SK-N-MC (cell line): ENCODE data around the gene CCDC34.

Experiments
- DNase-seq: peaks from one replicate; pipeline ENCODE4 v3.0.0-alpha.2; 2011; ENCODE audit warnings: low read depth, low spot score
- H3K27ac ChIP-seq: fragments of 200-600 bp; sonication (generic); 2 replicates; pipeline ENCODE4 v1.5.1; 2016; ENCODE audit warnings: mixed run types
- H3K36me3 ChIP-seq: fragments of 200-600 bp; sonication (generic); 2 replicates; pipeline ENCODE4 v1.6.1; 2017; ENCODE audit warnings: antibody characterized with exemption, low read length, mixed read lengths; ENCODE audit not compliant: insufficient read depth
- H3K4me3 ChIP-seq: fragments of 200-600 bp; sonication (generic); 2 replicates; pipeline ENCODE4 v1.5.1; 2016
- H3K9ac ChIP-seq: fragments of 200-600 bp; sonication (generic); 2 replicates; pipeline ENCODE4 v1.8.0; 2017; ENCODE audit warnings: mixed run types, mixed read lengths; ENCODE audit not compliant: insufficient read length
- H3K9me3 ChIP-seq: fragments of 200-600 bp; sonication (generic); 2 replicates; pipeline ENCODE4 v1.6.1; 2017; ENCODE audit warnings: low read depth, mild to moderate bottlenecking, antibody characterized with exemption, low read length, moderate library complexity, mixed read lengths
- EZH2 ChIP-seq: fragments of 200-600 bp; sonication (generic); IDR thresholded peaks from one replicate; pipeline ENCODE4 v1.6.1; 2017; ENCODE audit warnings: antibody characterized with exemption
- FOXP2 ChIP-seq: optimal IDR thresholded peaks from 2 replicates; pipeline ENCODE3; 2011; ENCODE audit warnings: mild to moderate bottlenecking, moderate library complexity; ENCODE audit not compliant: insufficient read depth; ENCODE audit errors: extremely low read length, control extremely low read depth
- POLR2AphosphoS5 ChIP-seq: IDR thresholded peaks from 2 replicates; pipeline ENCODE4 v1.6.1; 2012; ENCODE audit warnings: mild to moderate bottlenecking, low read depth, low read length, borderline replicate concordance

CCDC34 gene

DNA sequence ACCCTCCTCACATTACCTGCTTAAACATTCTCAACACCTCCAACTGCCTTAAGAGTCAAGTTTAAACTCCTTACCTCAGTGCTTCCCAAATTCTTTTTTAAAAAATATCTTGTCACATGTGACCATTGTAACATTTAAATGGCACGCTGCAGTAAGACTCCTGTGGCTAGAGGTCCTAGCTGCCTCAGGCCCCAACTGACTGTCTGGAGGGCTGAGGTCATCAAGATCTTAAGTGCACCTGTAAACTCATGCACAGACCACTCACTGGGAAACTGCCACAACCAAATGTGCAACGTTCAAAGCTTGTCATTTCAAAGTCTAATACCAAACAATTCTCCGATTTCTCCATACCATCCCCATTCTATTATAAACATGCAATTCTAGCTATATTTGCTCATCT, 16.4 kb upstream of the CCDC34 start:
- H3K9ac ChIP-seq: no peak overlapping the region
- TF ChIP-seq POLR2AphosphoS5 (no peak), EZH2 (no peak), FOXP2 (no peak)
- no peak overlapping the region for H3K4me3 ChIP-seq
- 0 out of 2 replicates have a peak, but pooled peaks cover 3% of the 10 kb centered on the region for H3K36me3 ChIP-seq
- H3K27ac ChIP-seq: no peak overlapping the region
- no peak for DNase-seq
- H3K9me3 ChIP-seq: no peaks in the 10 kb centered on the region

DNA sequence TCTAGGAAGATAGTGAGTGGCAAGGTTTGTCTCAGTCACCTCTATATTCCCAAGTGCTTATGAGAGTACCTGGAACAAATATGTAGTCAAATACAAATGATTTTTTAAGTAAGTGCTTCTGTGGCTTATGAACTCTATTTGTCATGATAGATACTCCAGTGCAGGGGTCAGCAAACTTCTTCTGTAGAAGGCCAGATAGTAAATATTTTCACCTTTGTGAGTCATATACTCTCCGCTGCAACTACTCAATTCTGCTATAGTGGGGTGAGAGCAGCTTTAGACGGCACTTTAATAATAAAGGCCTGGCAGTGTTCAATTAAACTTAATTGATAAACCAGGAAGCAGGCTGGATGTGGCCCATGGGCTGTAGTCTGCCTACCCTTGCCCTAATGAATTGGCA, 12.4 kb upstream of the CCDC34 start:
- no peak overlapping the region for H3K4me3 ChIP-seq
- no peak overlapping the region for H3K9ac ChIP-seq
- no peak for DNase-seq
- TF ChIP-seq EZH2 (no peak), FOXP2 (no peak), POLR2AphosphoS5 (no peak)
- H3K36me3 ChIP-seq: peaks cover 8% of the 10 kb centered on the region
- H3K9me3 ChIP-seq: no peaks in the 10 kb centered on the region
- no peak overlapping the region for H3K27ac ChIP-seq

DNA sequence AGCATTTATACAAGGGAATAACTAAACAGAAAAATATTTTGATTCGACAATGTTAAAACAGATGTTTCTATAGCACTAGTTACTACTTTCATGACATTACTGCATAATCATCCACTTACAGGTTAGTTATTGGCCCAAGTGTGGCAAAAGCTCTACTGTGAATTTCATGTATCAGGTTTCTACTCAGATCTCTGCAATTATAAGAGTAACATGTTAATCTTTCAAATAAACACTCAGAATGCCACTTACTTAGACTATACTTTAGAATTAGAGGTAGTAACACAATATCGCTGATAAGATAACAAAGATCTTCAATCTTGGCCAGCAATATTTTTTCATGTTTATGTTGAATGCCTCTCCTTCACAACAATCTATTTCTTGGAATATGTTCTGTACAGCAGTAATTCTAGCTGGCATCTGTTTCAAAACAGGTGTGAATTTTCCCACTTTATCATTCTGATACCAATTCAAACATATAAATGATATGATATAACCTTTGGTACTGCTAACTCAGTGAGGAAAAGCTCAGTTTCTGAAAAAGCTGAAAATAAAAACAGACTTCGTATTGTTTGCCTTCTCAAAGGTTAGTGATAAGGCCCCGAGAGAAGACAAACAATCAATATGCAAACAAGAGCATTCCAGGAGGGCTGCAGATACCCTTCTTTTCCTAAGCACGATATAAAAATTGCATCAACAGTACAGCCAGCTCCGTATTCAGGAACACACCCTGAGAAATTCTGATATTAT, 11.0 kb upstream of the CCDC34 start:
- H3K36me3 ChIP-seq: peaks cover 8% of the 10 kb centered on the region
- no peak overlapping the region for H3K9ac ChIP-seq
- TF ChIP-seq EZH2 (no peak), POLR2AphosphoS5 (no peak), FOXP2 (no peak)
- no peak overlapping the region for H3K4me3 ChIP-seq
- no peak for DNase-seq
- no peaks in the 10 kb centered on the region for H3K9me3 ChIP-seq
- no peak overlapping the region for H3K27ac ChIP-seq

DNA sequence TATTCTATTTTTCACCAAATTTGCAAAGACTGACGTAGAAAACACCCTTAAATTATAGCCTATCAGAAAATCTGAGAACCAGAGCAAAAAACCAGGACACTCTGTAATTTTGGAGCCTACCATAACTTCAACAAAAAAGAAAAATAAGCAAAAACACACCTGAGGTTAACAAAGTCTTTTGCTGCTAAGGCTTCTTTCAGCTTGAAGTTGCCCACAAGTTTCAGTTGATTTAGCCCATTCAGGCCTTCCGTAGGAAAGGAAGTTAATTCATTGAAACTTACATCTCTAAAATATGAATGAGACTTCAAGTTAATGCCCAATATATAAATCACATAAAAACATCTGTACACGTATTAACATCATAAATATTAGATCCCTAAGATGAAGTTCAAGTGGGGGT, 10.4 kb upstream of the CCDC34 start:
- DNase-seq: no peak
- Histone ChIP-seq H3K9ac (no peak overlapping the region), H3K4me3 (no peak overlapping the region), H3K36me3 (peaks cover 8% of the 10 kb centered on the region), H3K9me3 (no peaks in the 10 kb centered on the region), H3K27ac (no peak overlapping the region)
- TF ChIP-seq POLR2AphosphoS5 (no peak), EZH2 (no peak), FOXP2 (no peak)

DNA sequence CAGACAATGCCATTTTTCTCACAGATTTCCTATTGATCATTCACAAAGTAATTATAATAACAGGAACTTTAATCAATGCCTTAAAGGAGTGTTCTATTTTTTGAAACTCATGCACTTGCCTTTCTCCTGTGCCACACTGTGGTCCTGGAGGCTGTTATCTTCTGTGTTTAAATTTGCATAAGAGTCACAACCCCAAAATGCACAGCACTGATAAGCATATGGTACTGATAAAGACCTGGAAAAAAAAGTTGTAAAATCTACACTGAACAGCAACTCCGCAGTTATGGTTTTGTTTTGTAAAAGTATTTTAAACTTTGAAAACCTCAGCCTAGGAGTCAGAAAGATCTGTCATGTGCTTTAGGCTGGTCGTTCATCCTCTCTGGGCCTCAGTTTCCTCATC, 9.1 kb upstream of the CCDC34 start:
- DNase-seq: no peak
- TF ChIP-seq POLR2AphosphoS5 (no peak), EZH2 (no peak), FOXP2 (no peak)
- H3K27ac ChIP-seq: no peak overlapping the region
- no peak overlapping the region for H3K9ac ChIP-seq
- H3K9me3 ChIP-seq: no peaks in the 10 kb centered on the region
- peaks cover 12% of the 10 kb centered on the region for H3K36me3 ChIP-seq
- H3K4me3 ChIP-seq: no peak overlapping the region

DNA sequence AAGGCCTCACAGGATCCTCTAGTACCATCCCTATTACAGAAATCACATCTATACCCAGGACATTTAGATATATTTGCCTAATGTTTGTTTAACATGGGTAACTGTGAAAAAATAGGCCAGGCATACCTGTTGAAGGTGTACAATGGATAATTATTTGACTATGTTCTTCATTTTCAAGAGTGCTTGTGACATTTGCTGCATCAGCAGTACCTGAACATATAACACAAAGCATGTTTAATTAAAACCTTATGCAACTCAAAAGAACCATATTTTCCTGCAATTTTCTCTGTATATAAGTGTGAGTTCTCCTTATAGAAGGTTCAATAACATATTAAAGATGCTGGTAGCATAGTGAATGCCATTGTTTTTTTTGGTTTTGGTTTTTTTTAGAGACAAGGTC, 8.5 kb upstream of the CCDC34 start:
- no peak for DNase-seq
- Histone ChIP-seq H3K36me3 (peaks cover 12% of the 10 kb centered on the region), H3K27ac (no peak overlapping the region), H3K4me3 (no peak overlapping the region), H3K9ac (no peak overlapping the region), H3K9me3 (no peaks in the 10 kb centered on the region)
- TF ChIP-seq POLR2AphosphoS5 (no peak), EZH2 (no peak)

DNA sequence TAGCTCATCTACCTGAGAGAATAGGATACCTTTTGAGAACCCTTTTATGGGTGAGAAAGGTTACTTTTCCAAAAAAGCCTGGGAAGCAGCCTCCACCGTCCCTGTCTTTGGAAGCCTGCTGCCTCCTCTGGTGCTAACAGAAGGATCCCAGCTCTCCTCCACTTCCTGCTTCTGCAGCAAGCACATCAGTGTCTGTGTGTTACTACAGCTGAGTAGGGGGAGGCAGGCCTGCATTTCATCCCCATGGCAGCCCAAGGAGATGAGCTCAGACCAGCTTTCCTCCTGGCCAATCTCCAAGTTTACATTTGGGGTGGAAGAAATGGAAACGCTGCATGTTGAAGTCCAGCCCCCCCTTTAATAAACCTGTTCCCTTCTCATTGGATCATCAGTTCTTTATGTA, 7.4 kb upstream of the CCDC34 start:
- Histone ChIP-seq H3K4me3 (no peak overlapping the region), H3K36me3 (peaks cover 12% of the 10 kb centered on the region), H3K27ac (no peak overlapping the region), H3K9me3 (no peaks in the 10 kb centered on the region), H3K9ac (no peak overlapping the region)
- TF ChIP-seq EZH2 (no peak), POLR2AphosphoS5 (no peak), FOXP2 (no peak)
- no peak for DNase-seq

DNA sequence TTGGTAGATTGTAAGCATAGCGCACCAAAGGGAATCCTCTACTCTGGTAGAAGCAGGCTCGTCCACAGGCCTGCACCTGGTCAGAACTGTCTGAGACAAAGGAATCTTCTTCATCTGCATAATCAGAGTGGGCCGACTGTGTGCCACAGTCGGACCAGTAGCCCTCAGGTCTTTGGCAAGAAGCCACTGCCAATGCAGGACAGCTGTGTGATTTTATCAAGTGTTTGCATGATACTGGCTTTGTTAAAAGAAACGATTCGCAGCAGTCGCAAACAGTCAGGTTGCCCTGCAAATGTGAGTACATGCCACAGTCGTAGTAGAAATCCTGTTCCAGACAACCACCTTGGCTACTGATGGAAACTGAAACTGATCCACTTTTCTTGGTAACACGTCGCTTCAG, 4.9 kb upstream of the CCDC34 start:
- no peak overlapping the region for H3K27ac ChIP-seq
- peaks cover 4% of the 10 kb centered on the region; the same call in 1 of the 2 replicates for H3K36me3 ChIP-seq
- no peaks in the 10 kb centered on the region for H3K9me3 ChIP-seq
- DNase-seq: no peak
- TF ChIP-seq POLR2AphosphoS5: no peak
- TF ChIP-seq EZH2: no peak
- no peak for TF ChIP-seq FOXP2
- H3K4me3 ChIP-seq: no peak overlapping the region
- H3K9ac ChIP-seq: no peak overlapping the region
